ENCODE results near the gene SLC7A14. TPM values are rescaled to one million over a fixed set of nuclear protein-coding genes. Genes with fewer than 3 reads are reported as not detected.

SLC7A14 gene
- total RNA-seq, 1 experiment from 2014 or later = not detected

- no peaks in the 10 kb centered on the region for H3K36me3 ChIP-seq
- H3K4me3 ChIP-seq = no peak overlapping the region
- no peaks in the 10 kb centered on the region for H3K27me3 ChIP-seq
- no peak for DNase-seq
- no peaks in the 10 kb centered on the region for H3K9me3 ChIP-seq
Measured at GRCh38 chr3:170475092-170475685, 110.7 kb downstream of the SLC7A14 start.

GRCh38 chr3:170473358-170473757 is 112.5 kb downstream of the SLC7A14 start:
- H3K27me3 ChIP-seq = no peaks in the 10 kb centered on the region
- no peak for DNase-seq
- no peaks in the 10 kb centered on the region for H3K9me3 ChIP-seq
- H3K36me3 ChIP-seq = no peaks in the 10 kb centered on the region
- no peak overlapping the region for H3K4me3 ChIP-seq

GRCh38 chr3:170471149-170471548 is 114.7 kb downstream of the SLC7A14 start:
- Histone ChIP-seq H3K36me3 (no peaks in the 10 kb centered on the region), H3K27me3 (no peaks in the 10 kb centered on the region), H3K9me3 (no peaks in the 10 kb centered on the region), H3K4me3 (no peak overlapping the region)
- no peak for DNase-seq

DNA sequence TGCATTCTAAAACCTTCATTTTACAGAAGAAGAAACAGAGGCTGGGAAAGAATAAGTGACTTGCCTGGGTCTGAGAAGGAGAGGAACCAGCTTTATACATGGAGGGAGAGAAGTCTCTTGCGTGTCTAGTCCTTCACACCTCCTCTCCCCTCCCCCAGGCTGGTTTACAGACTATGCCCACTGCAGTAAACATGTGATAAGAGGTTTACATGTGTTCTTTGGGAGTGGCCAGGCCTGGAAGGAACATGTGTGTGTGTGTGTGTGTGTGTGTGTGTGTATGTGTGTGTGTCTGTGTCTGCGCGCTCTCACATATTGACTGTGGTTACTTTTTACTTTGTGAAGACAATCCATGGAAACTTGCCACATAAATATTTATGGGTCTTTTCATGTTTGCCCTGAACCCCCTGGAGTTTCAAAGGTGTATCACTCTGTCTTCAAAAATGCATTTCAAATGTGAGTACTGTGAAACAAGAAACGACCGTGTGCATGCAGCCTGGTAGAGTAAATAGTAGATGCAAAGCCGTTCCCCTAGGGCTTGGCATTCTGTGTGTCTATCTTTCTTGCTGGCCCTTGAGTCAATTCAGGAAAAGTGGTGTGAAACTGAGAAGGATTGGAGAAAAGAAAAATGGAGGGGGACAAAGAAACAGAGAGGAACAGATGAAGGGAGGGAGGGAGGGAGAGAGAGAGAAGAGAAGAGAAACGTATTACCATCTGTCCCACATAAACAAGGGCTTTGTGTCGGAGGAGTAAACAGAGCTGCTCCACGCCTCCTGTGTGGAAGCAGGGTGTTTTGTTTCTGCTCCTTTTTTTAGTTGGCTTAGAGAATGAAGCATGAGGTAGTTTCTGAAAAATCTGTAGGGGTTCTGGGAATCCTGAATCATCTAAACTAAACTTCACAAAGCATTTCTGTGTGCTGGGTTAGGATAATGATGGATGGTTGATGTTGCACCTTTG is 115.5 kb downstream of the SLC7A14 start:
- Histone ChIP-seq H3K27me3 (no peaks in the 10 kb centered on the region), H3K9me3 (no peaks in the 10 kb centered on the region), H3K4me3 (no peak overlapping the region), H3K36me3 (no peaks in the 10 kb centered on the region)
- DNase-seq = peak; percentile 24

- H3K9me3 ChIP-seq = no peaks in the 10 kb centered on the region
- DNase-seq = peak; percentile 18
- no peak overlapping the region for H3K4me3 ChIP-seq
- H3K27me3 ChIP-seq = no peaks in the 10 kb centered on the region
- H3K36me3 ChIP-seq = no peaks in the 10 kb centered on the region
Measured at GRCh38 chr3:170469151-170470062, 116.5 kb downstream of the SLC7A14 start.

DNA sequence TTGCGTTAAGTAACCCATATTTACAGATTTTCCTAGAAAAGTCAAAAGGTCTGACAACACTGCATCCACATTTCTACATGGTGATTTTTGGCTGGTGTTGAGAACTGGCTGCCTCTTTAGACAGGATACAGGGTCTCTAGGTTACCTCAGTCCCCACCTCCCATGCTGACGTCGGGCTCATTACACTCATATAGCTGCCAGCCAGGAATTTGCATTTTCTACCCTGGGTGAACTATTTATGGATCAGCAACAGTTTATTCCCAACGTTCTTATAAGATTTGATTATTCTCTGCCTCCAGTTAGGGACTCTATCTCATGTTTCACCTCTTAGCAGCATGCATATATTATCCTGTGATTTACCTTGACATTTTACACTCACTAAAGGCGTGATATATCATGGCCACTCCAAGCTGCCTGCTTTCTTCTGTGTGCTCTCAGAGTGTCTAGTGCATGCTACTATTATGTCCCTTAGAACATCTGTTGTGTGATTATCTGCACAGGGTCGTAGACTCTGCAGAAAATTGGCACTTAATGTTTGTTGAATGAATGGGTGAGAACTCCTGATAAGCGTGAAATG is 118.2 kb downstream of the SLC7A14 start:
- no peaks in the 10 kb centered on the region for H3K27me3 ChIP-seq
- H3K4me3 ChIP-seq = no peak overlapping the region
- H3K9me3 ChIP-seq = no peaks in the 10 kb centered on the region
- DNase-seq = no peak
- no peaks in the 10 kb centered on the region for H3K36me3 ChIP-seq

GRCh38 chr3:170467007-170467406 is 118.9 kb downstream of the SLC7A14 start:
- Histone ChIP-seq H3K27me3 (no peaks in the 10 kb centered on the region), H3K9me3 (no peaks in the 10 kb centered on the region), H3K36me3 (no peaks in the 10 kb centered on the region), H3K4me3 (no peak overlapping the region)
- no peak for DNase-seq

GRCh38 chr3:170465955-170466354 is 119.9 kb downstream of the SLC7A14 start:
- Histone ChIP-seq H3K36me3 (no peaks in the 10 kb centered on the region), H3K9me3 (no peaks in the 10 kb centered on the region)
- no peak for DNase-seq

DNA sequence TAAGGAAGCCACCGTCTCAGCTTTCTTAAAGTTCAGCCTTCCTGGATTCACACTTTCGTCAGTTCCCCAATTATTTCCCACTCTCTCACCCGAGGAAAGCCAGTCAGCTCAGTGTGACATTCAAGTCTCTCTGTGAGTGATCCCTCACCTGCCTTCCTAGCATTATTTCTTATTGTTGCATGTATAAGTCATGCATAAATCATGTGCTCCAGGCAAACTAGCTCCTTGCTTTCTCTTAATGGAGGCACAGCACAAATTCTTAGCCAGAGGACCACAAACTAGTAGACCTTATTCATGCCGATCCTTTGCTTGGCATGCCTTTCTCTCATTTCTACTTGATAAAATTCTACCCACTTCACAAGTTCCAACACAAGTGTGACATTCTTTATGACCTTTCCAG is 122.9 kb downstream of the SLC7A14 start:
- DNase-seq = no peak
- no peaks in the 10 kb centered on the region for H3K27me3 ChIP-seq
- no peaks in the 10 kb centered on the region for H3K9me3 ChIP-seq
- H3K36me3 ChIP-seq = no peaks in the 10 kb centered on the region
- H3K4me3 ChIP-seq = no peak overlapping the region

More at GRCh38 chr3:170465955-170466354, 119.9 kb downstream of the SLC7A14 start:
- no peak overlapping the region for H3K4me3 ChIP-seq
- H3K27me3 ChIP-seq = no peaks in the 10 kb centered on the region

GRCh38 chr3:170458285-170458684 is 127.6 kb downstream of the SLC7A14 start:
- Histone ChIP-seq H3K9me3 (no peaks in the 10 kb centered on the region), H3K27me3 (no peaks in the 10 kb centered on the region), H3K4me3 (no peak overlapping the region), H3K36me3 (no peaks in the 10 kb centered on the region)
- DNase-seq = no peak

DNA sequence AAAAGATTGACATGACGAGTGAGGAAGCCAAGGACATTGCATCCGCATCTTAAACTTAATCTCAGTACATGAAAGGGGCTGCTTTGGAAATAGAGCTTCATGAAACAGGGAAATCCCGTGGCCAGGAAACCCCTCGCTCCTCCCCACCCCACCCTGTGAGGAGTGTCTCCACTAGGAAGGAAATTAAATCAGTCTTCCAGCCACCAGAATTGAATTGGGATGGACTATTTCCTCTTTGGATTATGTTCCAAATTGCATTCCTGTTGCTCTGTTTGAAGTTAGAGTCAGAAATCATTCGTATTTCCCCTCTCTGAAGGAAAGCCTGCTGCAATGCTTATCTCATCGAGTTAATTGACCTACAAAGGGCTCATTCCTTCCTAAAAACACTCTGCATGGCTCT is 131.4 kb downstream of the SLC7A14 start:
- H3K27me3 ChIP-seq = no peaks in the 10 kb centered on the region
- no peak for DNase-seq
- no peak overlapping the region for H3K4me3 ChIP-seq
- H3K9me3 ChIP-seq = no peaks in the 10 kb centered on the region
- H3K36me3 ChIP-seq = no peaks in the 10 kb centered on the region

GRCh38 chr3:170450039-170450438 is 135.8 kb downstream of the SLC7A14 start:
- DNase-seq = no peak
- Histone ChIP-seq H3K27me3 (no peaks in the 10 kb centered on the region), H3K4me3 (no peak overlapping the region), H3K9me3 (no peaks in the 10 kb centered on the region), H3K36me3 (no peaks in the 10 kb centered on the region)

DNA sequence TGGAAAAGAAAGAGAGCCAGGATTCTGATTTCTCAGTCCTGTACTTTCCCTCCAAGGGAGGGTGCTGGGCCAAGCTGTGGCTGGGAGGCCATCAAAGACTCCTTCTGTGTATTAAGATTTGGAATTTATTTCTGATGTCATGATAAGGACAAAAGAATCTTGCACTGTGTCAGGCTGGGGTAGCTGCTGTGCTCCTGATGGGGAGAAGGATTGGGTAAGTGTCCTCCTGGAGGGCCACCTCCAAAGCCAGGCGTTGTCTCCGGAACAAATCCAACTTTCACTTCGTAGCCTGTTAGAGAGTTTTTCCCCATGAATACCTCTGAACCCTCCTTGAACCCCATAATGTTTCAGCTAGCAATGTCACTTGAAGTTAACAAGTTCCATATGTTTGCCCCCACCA is 137.3 kb downstream of the SLC7A14 start:
- Histone ChIP-seq H3K4me3 (no peak overlapping the region), H3K36me3 (no peaks in the 10 kb centered on the region), H3K27me3 (no peaks in the 10 kb centered on the region), H3K9me3 (no peaks in the 10 kb centered on the region)
- no peak for DNase-seq

GRCh38 chr3:170443457-170443856 is 142.4 kb downstream of the SLC7A14 start:
- H3K4me3 ChIP-seq = no peak overlapping the region
- H3K9me3 ChIP-seq = no peaks in the 10 kb centered on the region
- DNase-seq = no peak
- no peaks in the 10 kb centered on the region for H3K36me3 ChIP-seq
- no peaks in the 10 kb centered on the region for H3K27me3 ChIP-seq

DNA sequence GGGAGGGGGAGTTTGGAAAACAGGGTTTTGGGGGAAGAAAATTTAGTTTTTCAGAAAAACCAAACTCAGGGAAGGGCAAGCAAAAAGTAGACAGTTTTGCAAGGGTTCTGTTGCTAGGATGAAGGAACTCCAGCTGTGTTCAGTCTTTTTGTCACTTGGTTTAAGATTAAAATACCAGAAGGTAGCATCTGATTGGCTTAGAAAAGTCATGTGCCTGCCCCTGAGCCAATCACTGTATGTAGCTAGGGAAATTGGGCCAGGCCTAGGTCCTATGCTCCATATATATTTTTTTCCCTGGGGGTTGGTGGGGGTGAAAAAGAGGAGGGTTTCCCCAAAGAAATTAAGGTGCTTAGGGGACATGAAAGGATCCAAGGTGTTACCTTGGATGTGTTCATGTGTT is 142.9 kb downstream of the SLC7A14 start:
- DNase-seq = no peak
- no peak overlapping the region for H3K4me3 ChIP-seq
- no peaks in the 10 kb centered on the region for H3K36me3 ChIP-seq
- H3K9me3 ChIP-seq = no peaks in the 10 kb centered on the region
- H3K27me3 ChIP-seq = no peaks in the 10 kb centered on the region

DNA sequence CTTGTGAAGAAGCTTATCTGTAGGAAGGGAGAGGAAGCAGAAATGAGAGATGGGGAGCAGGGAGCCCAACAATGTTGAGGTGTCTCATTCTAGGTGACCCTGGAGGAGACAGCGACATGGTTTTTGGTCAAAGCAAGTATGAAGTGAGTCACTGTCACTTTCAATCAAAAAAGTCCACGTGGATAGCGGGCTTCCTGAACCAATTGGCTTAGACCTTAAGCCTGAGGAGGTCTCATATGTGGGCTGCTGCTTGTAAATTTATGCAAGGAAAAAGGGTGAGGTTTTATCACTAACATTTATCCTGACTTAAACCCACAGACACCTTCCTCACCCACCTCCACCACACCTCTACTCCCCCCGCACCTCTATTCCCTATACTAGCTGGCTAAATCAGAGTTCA is 144.5 kb downstream of the SLC7A14 start:
- Histone ChIP-seq H3K4me3 (no peak overlapping the region), H3K9me3 (no peaks in the 10 kb centered on the region), H3K36me3 (no peaks in the 10 kb centered on the region), H3K27me3 (no peaks in the 10 kb centered on the region)
- no peak for DNase-seq

- no peak overlapping the region for H3K4me3 ChIP-seq
- no peaks in the 10 kb centered on the region for H3K9me3 ChIP-seq
- DNase-seq = no peak
- no peaks in the 10 kb centered on the region for H3K27me3 ChIP-seq
- H3K36me3 ChIP-seq = no peaks in the 10 kb centered on the region
Measured at GRCh38 chr3:170440344-170440743, 145.5 kb downstream of the SLC7A14 start.

Data from MG63 (cell line).